ENCODE measurements around the gene VPS13D. TPM values are rescaled to one million over a fixed set of nuclear protein-coding genes. Genes with fewer than 3 reads are reported as not detected.

The VPS13D gene
- total RNA-seq, 1 donor from 2014 or later: 77.8 TPM

DNA sequence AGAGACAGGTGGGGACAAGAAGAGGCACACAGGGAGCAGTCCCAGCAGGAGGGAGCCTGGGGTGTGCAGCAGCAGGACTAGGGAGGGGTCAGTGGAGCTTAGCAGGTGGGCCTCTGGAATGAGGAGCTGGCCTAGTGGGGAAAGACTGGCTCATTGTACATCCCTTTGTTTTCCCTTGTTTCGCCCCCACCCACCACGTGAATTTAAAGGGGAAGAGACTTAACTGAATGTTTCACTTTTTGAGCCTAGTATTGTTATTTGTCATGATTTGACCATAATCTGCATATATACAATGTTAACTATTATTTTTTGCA, 206.5 kb downstream of the VPS13D start:
- TF ChIP-seq, protein P1, sequence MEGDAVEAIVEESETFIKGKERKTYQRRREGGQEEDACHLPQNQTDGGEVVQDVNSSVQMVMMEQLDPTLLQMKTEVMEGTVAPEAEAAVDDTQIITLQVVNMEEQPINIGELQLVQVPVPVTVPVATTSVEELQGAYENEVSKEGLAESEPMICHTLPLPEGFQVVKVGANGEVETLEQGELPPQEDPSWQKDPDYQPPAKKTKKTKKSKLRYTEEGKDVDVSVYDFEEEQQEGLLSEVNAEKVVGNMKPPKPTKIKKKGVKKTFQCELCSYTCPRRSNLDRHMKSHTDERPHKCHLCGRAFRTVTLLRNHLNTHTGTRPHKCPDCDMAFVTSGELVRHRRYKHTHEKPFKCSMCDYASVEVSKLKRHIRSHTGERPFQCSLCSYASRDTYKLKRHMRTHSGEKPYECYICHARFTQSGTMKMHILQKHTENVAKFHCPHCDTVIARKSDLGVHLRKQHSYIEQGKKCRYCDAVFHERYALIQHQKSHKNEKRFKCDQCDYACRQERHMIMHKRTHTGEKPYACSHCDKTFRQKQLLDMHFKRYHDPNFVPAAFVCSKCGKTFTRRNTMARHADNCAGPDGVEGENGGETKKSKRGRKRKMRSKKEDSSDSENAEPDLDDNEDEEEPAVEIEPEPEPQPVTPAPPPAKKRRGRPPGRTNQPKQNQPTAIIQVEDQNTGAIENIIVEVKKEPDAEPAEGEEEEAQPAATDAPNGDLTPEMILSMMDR (IDR thresholded peaks at IDR 0.05; ENCODE audit: unreplicated experiment): no peak

DNA sequence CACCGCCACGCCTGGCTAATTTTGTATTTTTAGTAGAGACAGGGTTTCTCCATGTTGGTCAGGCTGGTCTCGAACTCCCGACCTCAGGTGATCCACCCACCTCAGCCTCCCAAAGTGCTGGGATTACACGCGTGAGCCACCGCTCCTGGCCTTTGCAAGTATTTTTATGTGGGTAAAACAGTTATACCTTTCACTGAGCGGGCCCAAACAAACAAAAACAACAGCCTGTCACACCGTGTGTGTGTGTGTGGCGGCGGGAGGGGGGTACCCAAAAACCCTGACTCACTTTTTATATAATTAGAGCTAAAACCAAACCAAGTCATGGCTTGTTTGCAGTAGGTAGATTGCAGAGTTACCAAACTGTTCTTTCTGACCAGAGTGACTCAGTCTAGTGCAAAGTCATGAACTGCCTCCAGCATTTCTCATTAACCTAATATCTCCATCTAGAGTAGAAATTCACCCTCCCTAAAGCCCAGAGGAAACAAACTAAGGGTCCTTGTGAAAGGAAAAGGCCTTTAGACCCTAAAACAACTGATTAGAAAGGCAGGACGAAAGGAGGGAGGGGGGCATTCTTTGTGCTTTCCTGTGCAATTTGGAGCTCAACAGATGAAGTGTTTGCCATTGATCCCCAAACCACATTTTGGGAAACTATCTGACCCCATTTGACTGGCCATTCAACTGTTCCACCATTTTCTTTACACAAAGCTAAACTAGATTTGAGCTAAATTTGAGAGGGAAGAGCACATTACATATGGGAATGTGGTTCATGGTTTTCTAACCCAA, 207.2 kb downstream of the VPS13D start:
- H3K27ac Mint-ChIP-seq: peak overlapping the region; percentile 99
- TF ChIP-seq, protein P1 (IDR thresholded peaks at IDR 0.05; ENCODE audit: unreplicated experiment): no peak
- H3K4me1 Mint-ChIP-seq: peaks cover 72% of the 10 kb centered on the region
- DNase-seq (ENCODE audit: low spot score in 2 of 2, unreplicated experiment in 2 of 2): no peak
- no peaks in the 10 kb centered on the region for H3K27me3 Mint-ChIP-seq (ENCODE audit: low read depth)
- H3K9me3 Mint-ChIP-seq: peaks cover 11% of the 10 kb centered on the region
- H3K36me3 Mint-ChIP-seq: peaks cover 34% of the 10 kb centered on the region
- H3K4me3 Mint-ChIP-seq: no peak overlapping the region

More for the DNA sequence above, 206.5 kb downstream of the VPS13D start:
- DNase-seq (ENCODE audit: low spot score in 2 of 2, unreplicated experiment in 2 of 2): no peak
- no peak overlapping the region for H3K4me3 Mint-ChIP-seq
- H3K27me3 Mint-ChIP-seq (ENCODE audit: low read depth): no peaks in the 10 kb centered on the region
- H3K4me1 Mint-ChIP-seq: peaks cover 71% of the 10 kb centered on the region
- peaks cover 30% of the 10 kb centered on the region for H3K36me3 Mint-ChIP-seq
- peaks cover 11% of the 10 kb centered on the region for H3K9me3 Mint-ChIP-seq
- H3K27ac Mint-ChIP-seq: peak overlapping the region; percentile 99

GRCh38 chr1:12437629-12438028, 207.8 kb downstream of the VPS13D start:
- Mint-ChIP-seq H3K27ac (peak overlapping the region; percentile 99), H3K9me3 (peaks cover 11% of the 10 kb centered on the region), H3K4me3 (no peak overlapping the region), H3K4me1 (peaks cover 72% of the 10 kb centered on the region), H3K36me3 (peaks cover 37% of the 10 kb centered on the region), H3K27me3 (ENCODE audit: low read depth) (no peaks in the 10 kb centered on the region)
- TF ChIP-seq, protein P1 (IDR thresholded peaks at IDR 0.05; ENCODE audit: unreplicated experiment): no peak
- no peak for DNase-seq (ENCODE audit: low spot score in 2 of 2, unreplicated experiment in 2 of 2)

DNA sequence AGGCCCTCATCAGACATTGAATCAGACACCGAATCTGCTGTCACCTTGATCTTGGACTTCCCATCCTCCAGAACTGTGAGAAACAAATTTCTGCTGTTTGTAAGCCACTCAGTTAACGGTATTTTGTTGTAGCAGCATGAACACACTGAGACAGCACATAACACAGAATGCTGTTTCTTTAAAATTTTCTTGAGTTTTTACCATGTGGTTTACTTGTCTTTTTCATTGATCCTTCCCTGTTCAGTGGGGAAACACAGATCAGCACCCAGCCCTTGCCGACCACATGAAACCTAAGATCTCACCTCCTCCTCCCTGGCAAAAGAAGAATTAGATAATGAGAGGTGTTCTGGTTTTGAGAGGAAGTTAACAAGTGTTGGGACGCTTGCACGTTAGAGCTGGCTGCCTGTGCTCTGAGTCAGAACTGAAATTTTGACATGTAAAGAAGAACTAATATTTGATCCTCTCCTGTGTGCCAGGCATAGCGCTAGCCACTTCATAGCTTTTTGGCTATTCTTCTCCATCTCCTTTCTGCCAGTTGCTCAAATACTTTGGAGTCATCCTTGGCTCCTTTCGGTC, 208.6 kb downstream of the VPS13D start:
- Mint-ChIP-seq H3K4me3 (no peak overlapping the region), H3K4me1 (peaks cover 64% of the 10 kb centered on the region), H3K36me3 (peaks cover 44% of the 10 kb centered on the region), H3K9me3 (peaks cover 17% of the 10 kb centered on the region), H3K27me3 (ENCODE audit: low read depth) (no peaks in the 10 kb centered on the region), H3K27ac (peak overlapping the region; percentile 82)
- TF ChIP-seq, protein P1 (IDR thresholded peaks at IDR 0.05; ENCODE audit: unreplicated experiment): no peak
- DNase-seq (ENCODE audit: low spot score in 2 of 2, unreplicated experiment in 2 of 2): no peak

DNA sequence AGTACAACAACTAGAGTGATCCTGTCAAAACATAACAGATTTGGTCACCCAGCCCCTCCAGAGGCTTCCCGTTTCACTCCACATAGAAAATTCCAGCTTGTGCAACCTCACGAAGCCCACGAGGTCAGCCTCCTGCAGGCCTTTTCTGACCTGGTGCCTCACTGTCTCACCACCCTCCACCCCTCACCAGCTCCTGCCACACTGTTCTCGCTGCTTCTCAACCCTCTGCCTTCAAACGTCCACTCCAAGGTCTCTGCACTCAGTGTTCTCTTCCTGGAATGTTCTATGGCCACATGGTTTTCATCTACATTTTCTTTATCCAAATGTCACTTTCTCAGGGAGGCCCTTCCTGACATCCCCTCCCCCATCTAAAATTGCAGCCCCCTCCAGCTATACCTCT, 209.2 kb downstream of the VPS13D start:
- peaks cover 49% of the 10 kb centered on the region for H3K36me3 Mint-ChIP-seq
- no peak overlapping the region for H3K4me3 Mint-ChIP-seq
- TF ChIP-seq, protein P1 (IDR thresholded peaks at IDR 0.05; ENCODE audit: unreplicated experiment): no peak
- H3K9me3 Mint-ChIP-seq: peaks cover 20% of the 10 kb centered on the region
- no peaks in the 10 kb centered on the region for H3K27me3 Mint-ChIP-seq (ENCODE audit: low read depth)
- peaks cover 57% of the 10 kb centered on the region for H3K4me1 Mint-ChIP-seq
- H3K27ac Mint-ChIP-seq: peak overlapping the region; percentile 82
- no peak for DNase-seq (ENCODE audit: low spot score in 2 of 2, unreplicated experiment in 2 of 2)

Data from mesothelial cell of epicardium (in vitro differentiated cells).